ENCODE measurements around the gene CA12. TPM values are rescaled to one million over a fixed set of nuclear protein-coding genes. Genes with fewer than 3 reads are reported as not detected.
A peak's percentile ranks its signal among the peaks of the same experiment; 100 is the strongest.

The CA12 gene
- total RNA-seq, 2 donors from 2014 or later = 0.95 TPM; not detected in 1

DNA sequence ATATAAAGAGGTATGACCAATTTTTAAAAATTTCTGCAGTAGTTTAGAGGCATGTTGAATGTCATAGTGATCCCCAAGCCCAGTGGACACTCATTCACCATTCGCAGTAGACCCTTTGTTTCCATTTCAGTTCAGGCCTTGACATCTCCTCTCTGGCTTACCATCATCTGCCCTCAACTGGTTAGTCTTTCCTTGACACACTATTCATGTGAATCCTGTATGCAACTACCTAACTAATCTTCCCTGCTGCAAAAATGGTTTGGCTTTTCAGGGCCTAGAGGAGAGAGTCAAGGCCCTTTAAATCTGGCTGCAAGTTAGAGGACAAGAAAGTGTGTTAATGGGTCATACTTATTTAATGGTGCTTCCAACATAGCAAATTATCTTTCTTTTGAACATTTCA lies 93.3 kb downstream of the CA12 start:
- DNase-seq (ENCODE audit: low spot score in 2 of 2) (no peak), ATAC-seq (no peak)
- peak overlapping the region in 1 of 2 donors; percentile 14 for H3K27ac Mint-ChIP-seq
- no peaks in the 10 kb centered on the region for H3K9me3 Mint-ChIP-seq
- no peaks in the 10 kb centered on the region for H3K36me3 Mint-ChIP-seq

DNA sequence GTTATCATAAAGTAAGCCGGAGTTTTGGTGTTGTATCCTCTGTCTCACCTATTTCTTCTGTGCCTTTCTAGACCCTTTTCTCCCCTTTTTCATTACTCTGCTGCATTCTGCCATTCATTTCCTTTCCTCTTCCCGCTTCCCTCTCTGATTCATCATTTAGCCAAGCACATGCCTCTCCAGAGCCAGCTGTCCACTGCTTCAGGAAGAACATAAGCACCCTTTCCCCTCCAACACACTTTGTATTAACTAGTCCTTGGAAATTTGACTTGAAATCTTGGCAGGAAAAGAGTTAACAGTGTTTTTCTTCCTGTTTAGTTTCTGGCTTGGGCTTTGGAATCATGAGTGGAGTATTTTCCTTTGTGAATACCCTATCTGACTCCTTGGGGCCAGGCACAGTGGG lies 94.5 kb downstream of the CA12 start:
- DNase-seq (ENCODE audit: low spot score in 2 of 2) = no peak
- H3K9me3 Mint-ChIP-seq = no peaks in the 10 kb centered on the region
- no peaks in the 10 kb centered on the region for H3K36me3 Mint-ChIP-seq
- H3K27ac Mint-ChIP-seq = peak overlapping the region in 1 of 2 donors; percentile 14
- no peak for ATAC-seq

DNA sequence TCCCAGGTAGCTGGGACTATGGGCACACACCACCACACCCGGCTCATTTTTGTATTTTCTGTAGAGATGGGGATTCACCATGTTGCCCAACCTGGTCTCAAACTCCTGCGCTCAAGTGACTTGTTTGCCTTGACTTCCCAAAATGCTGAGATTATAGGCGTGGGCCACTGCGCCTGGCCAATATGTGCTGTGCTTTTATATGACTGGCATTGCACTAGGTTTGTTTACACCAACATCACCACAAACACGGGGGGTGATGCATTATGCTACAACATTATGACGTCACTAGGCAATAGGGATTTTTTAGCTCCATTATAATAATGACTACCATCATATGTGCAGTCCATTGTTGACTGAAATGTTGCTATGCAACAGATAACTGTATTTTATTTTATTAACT lies 97.3 kb downstream of the CA12 start:
- ATAC-seq (peak in 1 of 2 donors; percentile 22), DNase-seq (ENCODE audit: low spot score in 2 of 2) (no peak)
- H3K36me3 Mint-ChIP-seq = no peaks in the 10 kb centered on the region
- no peak overlapping the region for H3K27ac Mint-ChIP-seq
- H3K9me3 Mint-ChIP-seq = no peaks in the 10 kb centered on the region

DNA sequence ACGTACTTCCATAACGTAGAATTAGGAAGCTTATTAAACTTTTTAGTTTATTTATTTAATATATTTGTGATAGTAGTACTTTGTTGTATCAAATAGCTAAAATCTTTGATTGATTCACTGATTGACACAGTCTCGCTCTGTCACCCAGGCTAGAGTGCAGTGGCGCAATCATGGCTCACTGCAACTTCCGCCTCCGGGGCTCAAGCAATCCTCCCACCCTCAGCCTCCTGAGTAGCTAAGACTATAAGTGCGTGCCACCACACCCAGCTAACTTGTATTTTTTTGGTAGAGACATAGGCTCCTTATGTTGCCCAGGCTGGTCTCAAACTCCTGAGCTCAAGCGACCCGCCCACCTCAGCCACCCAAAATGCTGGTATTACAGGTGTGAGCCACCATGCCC lies 98.5 kb downstream of the CA12 start:
- Mint-ChIP-seq H3K27ac (no peak overlapping the region), H3K36me3 (no peaks in the 10 kb centered on the region), H3K9me3 (no peaks in the 10 kb centered on the region)
- no peak for ATAC-seq
- no peak for DNase-seq (ENCODE audit: low spot score in 2 of 2)

DNA sequence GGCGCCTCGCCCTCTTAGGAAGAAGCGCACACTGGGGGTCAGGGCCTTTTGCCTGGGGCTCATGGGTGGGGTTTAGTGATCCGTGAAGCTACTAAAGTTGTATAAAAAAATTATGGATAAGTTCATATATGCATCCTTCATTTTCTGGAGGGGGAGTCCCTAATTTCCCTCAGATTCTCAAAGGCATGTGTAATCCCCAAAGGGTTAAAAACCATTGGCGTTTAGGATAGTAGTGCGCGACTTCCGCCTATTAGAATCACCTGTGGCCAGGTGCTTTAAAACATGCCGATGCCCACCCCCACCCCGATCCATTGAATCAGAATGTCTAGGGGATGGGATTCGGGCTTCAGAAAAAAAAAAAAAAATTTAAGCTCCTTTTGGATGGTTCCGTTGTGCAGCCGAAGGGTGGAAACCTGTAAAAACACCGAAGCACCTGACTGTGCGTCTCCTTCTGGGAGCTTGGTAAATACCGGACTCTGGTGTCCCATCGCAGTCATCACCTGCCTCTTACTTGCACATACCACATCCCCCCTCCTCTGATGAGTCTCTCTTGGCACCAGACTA lies 103.7 kb downstream of the CA12 start:
- no peaks in the 10 kb centered on the region for H3K9me3 Mint-ChIP-seq
- H3K27ac Mint-ChIP-seq = no peak overlapping the region
- no peak for DNase-seq (ENCODE audit: low spot score in 2 of 2)
- peaks cover 0 to 12% of the 10 kb centered on the region in 2 donors for H3K36me3 Mint-ChIP-seq
- peak in 1 of 2 donors; percentile 4 for ATAC-seq

DNA sequence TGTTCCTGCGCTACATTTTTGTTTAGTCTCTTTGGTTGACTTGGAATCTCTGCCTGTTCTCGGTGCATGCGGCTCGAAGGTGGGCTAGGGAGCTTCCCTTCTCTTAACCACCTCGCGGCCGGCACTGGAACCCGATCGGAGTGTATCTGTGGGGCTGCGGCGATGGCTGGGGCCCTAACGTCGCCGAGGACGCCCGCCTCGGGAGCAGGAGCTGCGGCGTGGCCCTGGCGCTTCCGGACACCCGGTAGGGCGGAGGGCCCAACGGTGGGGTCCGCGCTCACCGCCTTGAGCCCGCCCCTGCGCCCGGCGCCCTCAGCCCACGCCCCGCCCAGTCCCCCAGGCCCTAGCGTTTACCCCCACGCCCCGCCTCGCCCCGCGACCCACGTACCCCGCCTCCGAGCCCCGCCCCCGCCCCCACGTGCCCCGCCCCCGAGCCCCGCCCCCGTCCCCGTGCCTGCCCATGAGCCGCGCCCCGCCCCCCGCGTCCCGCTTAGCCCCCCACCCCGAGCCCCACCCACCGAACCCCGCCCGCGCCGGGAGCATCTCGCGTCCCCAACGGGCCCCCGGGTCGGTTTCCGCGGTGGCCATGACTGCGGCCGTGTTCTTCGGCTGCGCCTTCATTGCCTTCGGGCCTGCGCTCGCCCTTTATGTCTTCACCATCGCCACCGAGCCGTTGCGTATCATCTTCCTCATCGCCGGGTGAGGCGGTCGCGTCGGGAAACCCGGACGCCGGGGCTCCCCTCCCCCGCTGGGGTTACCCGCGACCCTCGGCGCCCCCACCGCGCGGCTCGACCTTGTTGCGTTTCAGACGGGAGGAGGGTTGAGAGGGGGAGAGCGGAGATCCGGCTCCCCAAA lies 104.4 kb downstream of the CA12 start, which contains the start of gene APH1B:
Gene APH1B, plus strand, starts transcription at position 568 of the 855 bp plus-strand sequence. Its CDS starts 19 bp downstream, at position 587.
- DNase-seq (ENCODE audit: low spot score in 2 of 2) = peak; percentile 68 to 69
- ATAC-seq = peak; percentile 88 to 91
- no peaks in the 10 kb centered on the region for H3K9me3 Mint-ChIP-seq
- H3K27ac Mint-ChIP-seq = peak within 1 kb of the TSS; percentile 82 to 95
- H3K36me3 Mint-ChIP-seq = peaks cover 0 to 19% of the 10 kb centered on the region in 2 donors

DNA sequence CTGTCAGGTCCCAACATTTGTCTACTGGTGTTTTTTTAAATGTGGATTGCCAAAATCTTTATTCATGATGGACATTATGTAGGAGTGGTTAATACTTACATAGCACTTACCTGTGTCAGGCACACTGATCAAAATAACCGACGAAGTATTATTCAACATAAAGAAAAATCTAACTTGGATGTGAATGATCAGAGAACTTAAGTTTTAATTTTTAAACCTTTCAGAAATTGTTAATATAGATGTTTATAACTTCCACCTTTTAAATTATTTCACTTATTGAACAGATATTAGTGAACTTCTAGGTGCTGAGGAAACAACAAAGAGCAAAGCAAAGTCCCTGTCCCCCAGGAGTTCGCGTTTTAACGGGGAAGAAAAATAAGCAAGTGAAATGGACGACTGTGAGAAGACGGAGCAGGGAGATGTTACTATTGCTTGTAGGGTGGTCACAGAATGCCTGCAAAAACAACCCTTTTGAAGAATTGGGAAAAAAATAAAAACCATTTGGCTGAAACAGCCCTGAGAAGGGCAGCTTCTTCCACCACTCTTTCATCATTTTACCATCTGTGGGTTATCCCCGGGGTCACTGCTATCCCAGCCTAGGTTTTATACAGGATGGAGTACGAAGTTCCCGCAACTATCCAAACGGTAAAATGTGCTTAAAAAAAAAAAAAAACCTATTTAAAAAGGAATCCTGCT lies 105.2 kb downstream of the CA12 start:
- peaks cover 0 to 20% of the 10 kb centered on the region in 2 donors for H3K36me3 Mint-ChIP-seq
- no peak for DNase-seq (ENCODE audit: low spot score in 2 of 2)
- H3K9me3 Mint-ChIP-seq = no peaks in the 10 kb centered on the region
- ATAC-seq = peak; percentile 4 to 16
- peak overlapping the region; percentile 82 to 95 for H3K27ac Mint-ChIP-seq

DNA sequence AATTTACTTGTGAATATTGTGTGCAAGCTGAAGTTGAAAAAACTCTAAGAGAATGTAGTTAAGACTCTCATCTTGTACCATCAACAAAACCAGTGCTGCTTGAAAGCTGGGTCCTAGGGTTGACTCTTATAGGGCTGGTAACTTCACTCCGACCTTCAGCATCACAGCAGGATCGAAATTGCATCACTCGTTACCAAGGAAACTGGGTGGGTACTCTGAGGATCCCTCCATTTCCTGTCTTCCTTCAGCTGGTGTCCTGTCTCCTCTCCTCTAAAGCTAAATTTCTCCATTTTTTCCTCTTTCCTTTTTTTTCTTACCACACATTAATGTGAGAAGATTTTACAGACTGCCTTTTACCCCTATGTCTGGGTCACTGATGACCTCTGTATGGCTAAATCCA lies 107.2 kb downstream of the CA12 start:
- no peak overlapping the region for H3K27ac Mint-ChIP-seq
- DNase-seq (ENCODE audit: low spot score in 2 of 2) = no peak
- no peaks in the 10 kb centered on the region for H3K9me3 Mint-ChIP-seq
- ATAC-seq = no peak
- H3K36me3 Mint-ChIP-seq = peaks cover 0 to 37% of the 10 kb centered on the region in 2 donors

Other genes starting within 250 kb of the CA12 start
- 100 to 1,000 TPM; 155 to 223 TPM for gene RPS27L, start 224.4 kb downstream of the CA12 start, total RNA-seq
- gene RAB8B, start 192.2 kb downstream of the CA12 start, total RNA-seq = 100 to 1,000 TPM; 106 to 157 TPM
- 10 to 100 TPM in 1 of 2 donors, 1 to 10 TPM in 1; 2.6 to 14.7 TPM for gene APH1B, start 104.2 kb downstream of the CA12 start, total RNA-seq
- gene USP3, start 122.7 kb upstream of the CA12 start, total RNA-seq = 10 to 100 TPM; 71.4 to 81.4 TPM
- under 1 TPM; 0.30 to 0.80 TPM for gene FBXL22, start 215.5 kb upstream of the CA12 start, total RNA-seq